ENCODE results near the gene SLC22A25.

The SLC22A25 gene

DNA sequence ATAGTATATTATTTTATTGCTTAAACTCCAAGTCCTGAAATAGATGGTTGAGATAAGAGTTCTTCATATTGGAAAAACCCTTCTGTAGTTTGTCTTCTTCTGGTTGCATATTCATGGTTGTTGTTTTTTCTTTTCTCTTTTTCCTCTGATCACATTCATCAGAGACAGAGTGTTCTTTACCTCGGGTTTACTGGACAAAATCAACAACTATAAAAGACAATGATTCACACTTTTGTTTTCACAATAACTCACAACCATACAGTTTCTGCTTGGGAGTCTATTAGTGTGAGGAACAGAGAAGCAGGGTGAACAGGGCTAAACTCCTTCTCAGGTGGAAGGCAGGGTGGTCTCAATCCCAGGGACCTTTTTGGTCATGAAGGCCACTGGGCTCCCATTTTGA is 2.6 kb upstream of the SLC22A25 start:
- H3K4me3 ChIP-seq (ENCODE audit: low read depth, low read length) = no peak overlapping the region
- no peaks in the 10 kb centered on the region for H3K36me3 ChIP-seq (ENCODE audit: control insufficient read depth in 2 of 2, insufficient read depth in 1 of 2, low read length in 2 of 2)
- POLR2A ChIA-PET = no interaction called here
- H3K9me3 ChIP-seq (ENCODE audit: control insufficient read depth, insufficient read depth, low read depth, low read length) = no peaks in the 10 kb centered on the region
- CTCF ChIA-PET = no interaction called here
- no peak overlapping the region for H3K27ac ChIP-seq (ENCODE audit: extremely low read depth, low read depth, low read length)
- H3K4me1 ChIP-seq (ENCODE audit: control insufficient read depth, insufficient read depth, low read length) = no peaks in the 10 kb centered on the region
- TF ChIP-seq ZNF792 (tag by site-specific recombination; IDR thresholded peaks at IDR 0.05) = no peak
- no peak for TF ChIP-seq ZNF302 (tag by site-specific recombination; IDR thresholded peaks at IDR 0.05; ENCODE audit: low read depth)
- no peak for TF ChIP-seq GFI1B (tag by site-specific recombination; IDR thresholded peaks at IDR 0.05)
- TF ChIP-seq SP2 (tag by site-specific recombination; IDR thresholded peaks at IDR 0.05) = no peak
- TF ChIP-seq ZNF660 (tag by site-specific recombination; IDR thresholded peaks at IDR 0.05) = no peak
- TF ChIP-seq SALL2 (tag by site-specific recombination; IDR thresholded peaks at IDR 0.05; ENCODE audit: borderline replicate concordance) = no peak

DNA sequence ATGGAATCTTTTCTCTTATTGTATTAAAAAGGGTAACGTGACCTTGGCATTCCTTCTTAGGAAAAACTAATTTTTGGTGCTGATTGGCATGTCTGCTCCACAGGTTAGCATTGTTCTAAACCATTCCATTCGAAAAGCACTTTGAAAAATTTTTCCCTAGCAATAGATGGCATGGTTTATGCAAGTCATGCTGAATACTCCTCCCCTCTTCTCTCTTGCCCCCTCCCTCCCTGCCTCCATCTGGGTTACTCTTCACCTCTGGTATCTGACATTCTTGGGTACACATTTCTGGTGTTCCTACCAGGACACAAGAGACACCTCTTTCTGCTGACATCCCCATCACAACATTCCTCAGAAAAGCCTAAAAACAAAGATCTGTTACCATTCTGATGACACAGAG is 1.5 kb upstream of the SLC22A25 start:
- Histone ChIP-seq H3K4me1 (ENCODE audit: control insufficient read depth, insufficient read depth, low read length) (no peaks in the 10 kb centered on the region), H3K27ac (ENCODE audit: extremely low read depth, low read depth, low read length) (no peak overlapping the region), H3K9me3 (ENCODE audit: control insufficient read depth, insufficient read depth, low read depth, low read length) (no peaks in the 10 kb centered on the region), H3K36me3 (ENCODE audit: control insufficient read depth in 2 of 2, insufficient read depth in 1 of 2, low read length in 2 of 2) (no peaks in the 10 kb centered on the region), H3K4me3 (ENCODE audit: low read depth, low read length) (no peak overlapping the region)
- no peak for TF ChIP-seq ZNF426 (tag by site-specific recombination; IDR thresholded peaks at IDR 0.05)
- no peak for TF ChIP-seq ZNF660 (tag by site-specific recombination; IDR thresholded peaks at IDR 0.05)
- TF ChIP-seq SCRT1 (tag by site-specific recombination; IDR thresholded peaks at IDR 0.05; ENCODE audit: borderline replicate concordance) = no peak
- no peak for TF ChIP-seq GLI4 (tag by site-specific recombination; IDR thresholded peaks at IDR 0.05)
- TF ChIP-seq ZFP41 (tag by site-specific recombination; IDR thresholded peaks at IDR 0.05; ENCODE audit: borderline replicate concordance) = no peak
- TF ChIP-seq ZNF621 (tag by site-specific recombination; IDR thresholded peaks at IDR 0.05) = no peak
- ChIA-PET CTCF (no interaction called here), POLR2A (no interaction called here)

DNA sequence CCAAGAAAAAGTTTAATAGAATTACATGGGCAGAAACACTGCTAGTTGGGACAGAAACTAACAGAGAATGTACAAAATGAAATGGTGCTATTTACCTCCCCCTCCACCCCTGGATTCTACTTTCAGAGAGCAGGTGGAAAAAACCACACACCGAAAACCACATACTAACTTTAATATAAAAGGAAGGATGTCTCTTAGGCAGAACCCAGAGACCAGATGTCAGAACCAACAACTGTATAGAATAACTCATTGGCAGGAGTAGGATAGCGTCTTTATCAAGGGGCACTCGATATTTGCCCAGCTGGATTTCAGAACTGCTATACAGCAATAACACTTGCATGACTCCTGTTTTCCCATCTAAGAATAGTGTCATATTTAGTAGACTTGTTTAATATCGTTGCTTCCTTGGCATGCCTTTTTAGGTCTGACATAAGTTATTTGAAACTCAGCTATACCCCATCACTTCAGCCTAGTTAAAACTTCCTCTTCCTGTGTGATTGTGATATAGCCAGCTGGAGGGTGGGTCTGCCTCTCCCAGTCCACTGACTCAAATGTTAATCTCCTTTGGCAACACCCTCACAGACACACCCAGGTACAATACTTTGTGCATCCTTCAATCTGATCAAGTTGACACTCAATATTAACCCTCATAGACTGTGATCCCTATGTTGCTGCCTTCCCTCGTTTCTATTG is 1.2 kb downstream of the SLC22A25 start:
- ChIA-PET POLR2A (no interaction called here), CTCF (interaction anchor here (0.6 kb wide), 1 partner anchor 18 kb away, joined by 4 read pairs; no protein-coding TSS in a partner anchor)
- Histone ChIP-seq H3K9me3 (ENCODE audit: control insufficient read depth, insufficient read depth, low read depth, low read length) (no peaks in the 10 kb centered on the region), H3K4me3 (ENCODE audit: low read depth, low read length) (no peak overlapping the region), H3K36me3 (ENCODE audit: control insufficient read depth in 2 of 2, insufficient read depth in 1 of 2, low read length in 2 of 2) (no peaks in the 10 kb centered on the region), H3K4me1 (ENCODE audit: control insufficient read depth, insufficient read depth, low read length) (no peaks in the 10 kb centered on the region), H3K27ac (ENCODE audit: extremely low read depth, low read depth, low read length) (no peak overlapping the region)
- TF ChIP-seq ZNF473 (tag by site-specific recombination; IDR thresholded peaks at IDR 0.05) (no peak), ZNF426 (tag by site-specific recombination; IDR thresholded peaks at IDR 0.05) (no peak), ZNF48 (tag by site-specific recombination; IDR thresholded peaks at IDR 0.05) (no peak), ZNF785 (tag by site-specific recombination; IDR thresholded peaks at IDR 0.05) (no peak), ZNF202 (tag by site-specific recombination; IDR thresholded peaks at IDR 0.05; ENCODE audit: borderline replicate concordance) (no peak)
- TF ChIP-seq, protein P1, sequence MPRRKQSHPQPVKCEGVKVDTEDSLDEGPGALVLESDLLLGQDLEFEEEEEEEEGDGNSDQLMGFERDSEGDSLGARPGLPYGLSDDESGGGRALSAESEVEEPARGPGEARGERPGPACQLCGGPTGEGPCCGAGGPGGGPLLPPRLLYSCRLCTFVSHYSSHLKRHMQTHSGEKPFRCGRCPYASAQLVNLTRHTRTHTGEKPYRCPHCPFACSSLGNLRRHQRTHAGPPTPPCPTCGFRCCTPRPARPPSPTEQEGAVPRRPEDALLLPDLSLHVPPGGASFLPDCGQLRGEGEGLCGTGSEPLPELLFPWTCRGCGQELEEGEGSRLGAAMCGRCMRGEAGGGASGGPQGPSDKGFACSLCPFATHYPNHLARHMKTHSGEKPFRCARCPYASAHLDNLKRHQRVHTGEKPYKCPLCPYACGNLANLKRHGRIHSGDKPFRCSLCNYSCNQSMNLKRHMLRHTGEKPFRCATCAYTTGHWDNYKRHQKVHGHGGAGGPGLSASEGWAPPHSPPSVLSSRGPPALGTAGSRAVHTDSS (tag by site-specific recombination; IDR thresholded peaks at IDR 0.05) = no peak
- TF ChIP-seq, protein P2, sequence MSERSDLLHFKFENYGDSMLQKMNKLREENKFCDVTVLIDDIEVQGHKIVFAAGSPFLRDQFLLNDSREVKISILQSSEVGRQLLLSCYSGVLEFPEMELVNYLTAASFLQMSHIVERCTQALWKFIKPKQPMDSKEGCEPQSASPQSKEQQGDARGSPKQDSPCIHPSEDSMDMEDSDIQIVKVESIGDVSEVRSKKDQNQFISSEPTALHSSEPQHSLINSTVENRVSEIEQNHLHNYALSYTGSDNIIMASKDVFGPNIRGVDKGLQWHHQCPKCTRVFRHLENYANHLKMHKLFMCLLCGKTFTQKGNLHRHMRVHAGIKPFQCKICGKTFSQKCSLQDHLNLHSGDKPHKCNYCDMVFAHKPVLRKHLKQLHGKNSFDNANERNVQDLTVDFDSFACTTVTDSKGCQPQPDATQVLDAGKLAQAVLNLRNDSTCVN (tag by site-specific recombination; optimal IDR thresholded peaks at IDR 0.05) = no peak
- TF ChIP-seq, protein P3, sequence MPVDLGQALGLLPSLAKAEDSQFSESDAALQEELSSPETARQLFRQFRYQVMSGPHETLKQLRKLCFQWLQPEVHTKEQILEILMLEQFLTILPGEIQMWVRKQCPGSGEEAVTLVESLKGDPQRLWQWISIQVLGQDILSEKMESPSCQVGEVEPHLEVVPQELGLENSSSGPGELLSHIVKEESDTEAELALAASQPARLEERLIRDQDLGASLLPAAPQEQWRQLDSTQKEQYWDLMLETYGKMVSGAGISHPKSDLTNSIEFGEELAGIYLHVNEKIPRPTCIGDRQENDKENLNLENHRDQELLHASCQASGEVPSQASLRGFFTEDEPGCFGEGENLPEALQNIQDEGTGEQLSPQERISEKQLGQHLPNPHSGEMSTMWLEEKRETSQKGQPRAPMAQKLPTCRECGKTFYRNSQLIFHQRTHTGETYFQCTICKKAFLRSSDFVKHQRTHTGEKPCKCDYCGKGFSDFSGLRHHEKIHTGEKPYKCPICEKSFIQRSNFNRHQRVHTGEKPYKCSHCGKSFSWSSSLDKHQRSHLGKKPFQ (tag by site-specific recombination; IDR thresholded peaks at IDR 0.05) = no peak
- TF ChIP-seq, protein P4, sequence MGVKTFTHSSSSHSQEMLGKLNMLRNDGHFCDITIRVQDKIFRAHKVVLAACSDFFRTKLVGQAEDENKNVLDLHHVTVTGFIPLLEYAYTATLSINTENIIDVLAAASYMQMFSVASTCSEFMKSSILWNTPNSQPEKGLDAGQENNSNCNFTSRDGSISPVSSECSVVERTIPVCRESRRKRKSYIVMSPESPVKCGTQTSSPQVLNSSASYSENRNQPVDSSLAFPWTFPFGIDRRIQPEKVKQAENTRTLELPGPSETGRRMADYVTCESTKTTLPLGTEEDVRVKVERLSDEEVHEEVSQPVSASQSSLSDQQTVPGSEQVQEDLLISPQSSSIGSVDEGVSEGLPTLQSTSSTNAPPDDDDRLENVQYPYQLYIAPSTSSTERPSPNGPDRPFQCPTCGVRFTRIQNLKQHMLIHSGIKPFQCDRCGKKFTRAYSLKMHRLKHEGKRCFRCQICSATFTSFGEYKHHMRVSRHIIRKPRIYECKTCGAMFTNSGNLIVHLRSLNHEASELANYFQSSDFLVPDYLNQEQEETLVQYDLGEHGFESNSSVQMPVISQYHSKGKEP (tag by site-specific recombination; IDR thresholded peaks at IDR 0.05) = no peak
- TF ChIP-seq, protein P5, sequence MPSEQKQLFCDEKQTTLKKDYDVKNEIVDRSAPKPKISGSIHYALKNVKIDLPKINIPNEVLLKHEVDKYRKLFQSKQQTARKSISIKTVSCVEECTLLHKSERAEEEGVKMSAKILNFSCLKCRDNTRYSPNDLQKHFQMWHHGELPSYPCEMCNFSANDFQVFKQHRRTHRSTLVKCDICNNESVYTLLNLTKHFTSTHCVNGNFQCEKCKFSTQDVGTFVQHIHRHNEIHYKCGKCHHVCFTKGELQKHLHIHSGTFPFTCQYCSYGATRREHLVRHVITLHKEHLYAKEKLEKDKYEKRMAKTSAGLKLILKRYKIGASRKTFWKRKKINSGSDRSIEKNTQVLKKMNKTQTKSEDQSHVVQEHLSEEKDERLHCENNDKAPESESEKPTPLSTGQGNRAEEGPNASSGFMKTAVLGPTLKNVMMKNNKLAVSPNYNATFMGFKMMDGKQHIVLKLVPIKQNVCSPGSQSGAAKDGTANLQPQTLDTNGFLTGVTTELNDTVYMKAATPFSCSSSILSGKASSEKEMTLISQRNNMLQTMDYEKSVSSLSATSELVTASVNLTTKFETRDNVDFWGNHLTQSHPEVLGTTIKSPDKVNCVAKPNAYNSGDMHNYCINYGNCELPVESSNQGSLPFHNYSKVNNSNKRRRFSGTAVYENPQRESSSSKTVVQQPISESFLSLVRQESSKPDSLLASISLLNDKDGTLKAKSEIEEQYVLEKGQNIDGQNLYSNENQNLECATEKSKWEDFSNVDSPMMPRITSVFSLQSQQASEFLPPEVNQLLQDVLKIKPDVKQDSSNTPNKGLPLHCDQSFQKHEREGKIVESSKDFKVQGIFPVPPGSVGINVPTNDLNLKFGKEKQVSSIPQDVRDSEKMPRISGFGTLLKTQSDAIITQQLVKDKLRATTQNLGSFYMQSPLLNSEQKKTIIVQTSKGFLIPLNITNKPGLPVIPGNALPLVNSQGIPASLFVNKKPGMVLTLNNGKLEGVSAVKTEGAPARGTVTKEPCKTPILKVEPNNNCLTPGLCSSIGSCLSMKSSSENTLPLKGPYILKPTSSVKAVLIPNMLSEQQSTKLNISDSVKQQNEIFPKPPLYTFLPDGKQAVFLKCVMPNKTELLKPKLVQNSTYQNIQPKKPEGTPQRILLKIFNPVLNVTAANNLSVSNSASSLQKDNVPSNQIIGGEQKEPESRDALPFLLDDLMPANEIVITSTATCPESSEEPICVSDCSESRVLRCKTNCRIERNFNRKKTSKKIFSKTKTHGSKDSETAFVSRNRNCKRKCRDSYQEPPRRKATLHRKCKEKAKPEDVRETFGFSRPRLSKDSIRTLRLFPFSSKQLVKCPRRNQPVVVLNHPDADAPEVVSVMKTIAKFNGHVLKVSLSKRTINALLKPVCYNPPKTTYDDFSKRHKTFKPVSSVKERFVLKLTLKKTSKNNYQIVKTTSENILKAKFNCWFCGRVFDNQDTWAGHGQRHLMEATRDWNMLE (tag by site-specific recombination; conservative IDR thresholded peaks at IDR 0.05; ENCODE audit: low read depth) = no peak

Measured in HEK293 (cell line).